PC-3 (cell line): ENCODE results near the gene GLS.

Source experiments
- EZH2 ChIP-seq: fragments of 300-600 bp; sonication (generic); IDR thresholded peaks from one replicate; pipeline ENCODE4 v1.6.1; 2017; ENCODE audit warnings: antibody characterized with exemption, mild to moderate bottlenecking, low read length; ENCODE audit not compliant: unreplicated experiment
- TF ChIP-seq, protein P1 (sequence below): fragments of 300-600 bp; sonication (generic); conservative IDR thresholded peaks from 2 replicates; pipeline ENCODE4 v1.5.1; 2017; ENCODE audit warnings: antibody characterized with exemption, low read depth, mild to moderate bottlenecking, low read length

- TF ChIP-seq, protein P1, sequence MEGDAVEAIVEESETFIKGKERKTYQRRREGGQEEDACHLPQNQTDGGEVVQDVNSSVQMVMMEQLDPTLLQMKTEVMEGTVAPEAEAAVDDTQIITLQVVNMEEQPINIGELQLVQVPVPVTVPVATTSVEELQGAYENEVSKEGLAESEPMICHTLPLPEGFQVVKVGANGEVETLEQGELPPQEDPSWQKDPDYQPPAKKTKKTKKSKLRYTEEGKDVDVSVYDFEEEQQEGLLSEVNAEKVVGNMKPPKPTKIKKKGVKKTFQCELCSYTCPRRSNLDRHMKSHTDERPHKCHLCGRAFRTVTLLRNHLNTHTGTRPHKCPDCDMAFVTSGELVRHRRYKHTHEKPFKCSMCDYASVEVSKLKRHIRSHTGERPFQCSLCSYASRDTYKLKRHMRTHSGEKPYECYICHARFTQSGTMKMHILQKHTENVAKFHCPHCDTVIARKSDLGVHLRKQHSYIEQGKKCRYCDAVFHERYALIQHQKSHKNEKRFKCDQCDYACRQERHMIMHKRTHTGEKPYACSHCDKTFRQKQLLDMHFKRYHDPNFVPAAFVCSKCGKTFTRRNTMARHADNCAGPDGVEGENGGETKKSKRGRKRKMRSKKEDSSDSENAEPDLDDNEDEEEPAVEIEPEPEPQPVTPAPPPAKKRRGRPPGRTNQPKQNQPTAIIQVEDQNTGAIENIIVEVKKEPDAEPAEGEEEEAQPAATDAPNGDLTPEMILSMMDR: no peak
- no peak for TF ChIP-seq EZH2
Observed at GRCh38 chr2:190970873-190971506, 90.4 kb downstream of the GLS start.
